ENCODE data around the gene VRK2.

DNA sequence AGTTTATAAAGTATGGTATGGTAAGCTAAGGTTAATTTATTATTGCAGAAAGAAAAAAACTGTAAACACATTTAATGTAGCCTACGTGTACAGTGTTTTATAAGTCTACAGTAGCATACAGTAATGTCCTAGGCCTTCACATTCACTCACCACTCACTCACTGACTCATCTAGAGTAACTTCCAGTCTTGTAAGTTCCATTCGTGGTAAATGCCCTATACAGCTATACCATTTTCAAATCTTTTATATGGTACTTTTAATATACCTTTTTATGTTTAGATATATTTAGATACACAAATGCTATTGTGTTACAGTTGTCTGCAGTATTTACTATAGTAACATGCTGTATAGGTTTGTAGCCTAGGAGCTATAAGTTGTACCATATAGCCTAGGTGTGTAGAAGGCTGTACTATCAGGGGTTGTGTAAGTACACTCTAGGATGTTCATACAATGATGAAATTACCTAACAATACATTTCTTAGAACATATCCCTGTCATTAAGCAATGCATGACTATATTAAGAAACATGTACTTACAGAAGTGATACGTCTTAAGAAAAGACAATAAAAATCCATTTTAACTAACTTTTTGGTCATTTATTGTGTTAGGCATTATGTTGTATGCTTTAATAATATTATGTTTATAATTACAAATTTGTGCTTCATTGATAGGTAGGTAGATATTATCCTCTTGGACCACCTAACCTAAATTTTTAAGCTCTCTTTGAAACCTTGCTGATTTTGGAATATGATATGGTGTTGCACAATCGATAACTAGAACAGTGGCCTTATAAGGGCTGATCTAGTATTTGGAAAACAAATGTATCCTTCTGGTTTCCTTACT, 51.9 kb downstream of the VRK2 start:
- no peak for TF ChIP-seq GATA3 (IDR thresholded peaks at IDR 0.05; ENCODE audit: low read depth, low read length)
- no peak for TF ChIP-seq GATA2 (IDR thresholded peaks at IDR 0.05; ENCODE audit: low read depth, low read length)
